SK-N-SH treated with all-trans-retinoic acid at 6 μM for 48 hours (cell line): ENCODE measurements around the gene UCP2.

Experiments used
- ATAC-seq: fragments of 200-7000 bp; cut with Tn5 transposase; 3 replicates; pipeline ENCODE4 v1.9.1; 2020; ENCODE audit warnings: mild to moderate bottlenecking, moderate library complexity
- ARNTL ChIP-seq: fragments of 450-650 bp; formaldehyde crosslinking; IDR thresholded peaks from 2 replicates; pipeline ENCODE4 v1.5.0; 2020; ENCODE audit warnings: low read depth, mild to moderate bottlenecking, moderate library complexity, borderline replicate concordance
- BACH2 ChIP-seq: fragments of 250-450 bp; sonication (Bioruptor Pico); IDR thresholded peaks from 2 replicates; pipeline ENCODE4 v1.9.0; 2021; ENCODE audit warnings: mild to moderate bottlenecking, borderline replicate concordance
- CSDC2 ChIP-seq: fragments of 250-450 bp; sonication (Bioruptor Pico); IDR thresholded peaks from 2 replicates; pipeline ENCODE4 v1.5.0; 2020; ENCODE audit warnings: mild to moderate bottlenecking, moderate library complexity
- ESRRG ChIP-seq: fragments of 250-450 bp; sonication (Bioruptor Pico); IDR thresholded peaks from 2 replicates; pipeline ENCODE4 v1.6.1; 2021; ENCODE audit warnings: mild to moderate bottlenecking
- GLIS3 ChIP-seq: fragments of 250-450 bp; sonication (Bioruptor Pico); IDR thresholded peaks from 2 replicates; pipeline ENCODE4 v1.5.0; 2020; ENCODE audit warnings: mild to moderate bottlenecking, moderate library complexity
- ISL1 ChIP-seq: fragments of 250-450 bp; sonication (Bioruptor Pico); IDR thresholded peaks from 2 replicates; pipeline ENCODE4 v2.1.2; 2022; ENCODE audit warnings: mild to moderate bottlenecking, moderate library complexity
- OSR1 ChIP-seq: fragments of 250-450 bp; sonication (Bioruptor Pico); IDR thresholded peaks from 2 replicates; pipeline ENCODE4 v1.8.0; 2022; ENCODE audit warnings: moderate library complexity, mild to moderate bottlenecking, inconsistent platforms
- PATZ1 ChIP-seq: fragments of 250-450 bp; sonication (Bioruptor Pico); IDR thresholded peaks from 2 replicates; pipeline ENCODE4 v1.8.0; 2020; ENCODE audit warnings: mild to moderate bottlenecking, moderate library complexity, borderline replicate concordance
- PPARA ChIP-seq: fragments of 250-450 bp; sonication (Bioruptor Pico); IDR thresholded peaks from 2 replicates; pipeline ENCODE4 v1.5.0; 2020; ENCODE audit warnings: mild to moderate bottlenecking, borderline replicate concordance
- RARB ChIP-seq: fragments of 250-450 bp; sonication (Bioruptor Pico); IDR thresholded peaks from 2 replicates; pipeline ENCODE4 v1.8.0; 2021; ENCODE audit warnings: mild to moderate bottlenecking, moderate library complexity
- SNAI2 ChIP-seq: fragments of 250-450 bp; sonication (Bioruptor Pico); IDR thresholded peaks from 2 replicates; pipeline ENCODE4 v1.5.0; 2020; ENCODE audit warnings: mild to moderate bottlenecking, moderate library complexity
- TCF4 ChIP-seq: fragments of 250-450 bp; sonication (Bioruptor Pico); IDR thresholded peaks from 2 replicates; pipeline ENCODE4 v1.8.0; 2021; ENCODE audit warnings: mild to moderate bottlenecking, moderate library complexity, borderline replicate concordance
- TSHZ2 ChIP-seq: fragments of 250-450 bp; sonication (Bioruptor Pico); IDR thresholded peaks from 2 replicates; pipeline ENCODE4 v1.5.0; 2020; ENCODE audit warnings: mild to moderate bottlenecking, moderate library complexity
- ZC3H10 ChIP-seq: fragments of 250-450 bp; sonication (Bioruptor Pico); IDR thresholded peaks from 2 replicates; pipeline ENCODE4 v1.5.1; 2021; ENCODE audit warnings: mild to moderate bottlenecking, moderate library complexity
- ZFP3 ChIP-seq: fragments of 250-450 bp; sonication (Bioruptor Pico); IDR thresholded peaks from 2 replicates; pipeline ENCODE4 v1.5.0; 2020; ENCODE audit warnings: mild to moderate bottlenecking, moderate library complexity
- ZFP30 ChIP-seq: fragments of 450-650 bp; formaldehyde crosslinking; IDR thresholded peaks from 2 replicates; pipeline ENCODE4 v1.5.0; 2022; ENCODE audit warnings: mild to moderate bottlenecking, moderate library complexity
- ZNF565 ChIP-seq: fragments of 450-650 bp; formaldehyde crosslinking; conservative IDR thresholded peaks from 2 replicates; pipeline ENCODE4 v1.5.0; 2020; ENCODE audit warnings: low read depth, mild to moderate bottlenecking, moderate library complexity
- TF ChIP-seq, protein P1 (sequence below): fragments of 250-450 bp; sonication (Bioruptor Pico); IDR thresholded peaks from 2 replicates; pipeline ENCODE4 v1.8.0; 2021; ENCODE audit warnings: low read depth, mild to moderate bottlenecking, moderate library complexity, borderline replicate concordance
- TF ChIP-seq, protein P2 (sequence below): fragments of 250-450 bp; sonication (Bioruptor Pico); IDR thresholded peaks from 2 replicates; pipeline ENCODE4 v1.5.1; 2020; ENCODE audit warnings: low read depth, mild to moderate bottlenecking, moderate library complexity
- TF ChIP-seq, protein P3 (sequence below): fragments of 250-450 bp; sonication (Bioruptor Pico); IDR thresholded peaks from 2 replicates; pipeline ENCODE4 v1.5.1; 2021; ENCODE audit warnings: mild to moderate bottlenecking, moderate library complexity

Gene UCP2

DNA sequence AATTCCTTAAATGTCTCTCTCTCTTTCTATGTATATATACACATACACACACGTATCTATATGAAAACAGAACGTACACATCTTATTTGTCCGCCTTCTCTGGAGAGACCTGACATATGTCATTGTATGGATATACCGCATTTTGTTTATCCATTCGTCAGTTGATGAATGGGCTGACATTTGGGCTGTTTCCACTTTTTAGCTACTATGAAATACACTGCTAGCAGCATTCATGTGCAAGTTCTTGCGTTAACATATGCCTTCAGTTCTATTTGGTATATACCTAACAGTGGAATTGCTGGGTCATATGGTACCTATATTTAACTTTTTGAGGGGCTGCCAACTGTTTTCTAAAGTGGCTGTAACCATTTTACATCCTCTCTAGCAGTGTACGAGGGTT lies 49.9 kb downstream of the UCP2 start:
- no peak for ATAC-seq

DNA sequence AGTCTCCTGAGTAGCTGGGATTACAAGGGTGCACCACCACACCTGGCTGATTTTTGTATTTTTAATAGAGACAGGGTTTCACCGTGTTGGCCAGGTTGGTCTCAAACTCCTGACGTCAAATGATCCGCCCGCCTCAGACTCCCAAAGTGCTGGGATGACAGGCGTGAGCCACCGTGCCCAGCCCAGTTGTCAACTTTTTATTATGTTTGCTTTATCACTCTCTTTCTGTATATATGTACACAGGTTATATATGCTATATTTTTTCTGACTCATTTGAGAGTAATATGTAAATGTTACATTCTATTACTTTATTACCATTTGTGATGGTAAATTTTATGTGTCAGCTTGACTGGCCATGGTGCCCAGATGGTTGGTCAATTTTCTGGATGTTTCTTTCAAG lies 50.7 kb downstream of the UCP2 start:
- no peak for ATAC-seq
- TF ChIP-seq, protein P1, sequence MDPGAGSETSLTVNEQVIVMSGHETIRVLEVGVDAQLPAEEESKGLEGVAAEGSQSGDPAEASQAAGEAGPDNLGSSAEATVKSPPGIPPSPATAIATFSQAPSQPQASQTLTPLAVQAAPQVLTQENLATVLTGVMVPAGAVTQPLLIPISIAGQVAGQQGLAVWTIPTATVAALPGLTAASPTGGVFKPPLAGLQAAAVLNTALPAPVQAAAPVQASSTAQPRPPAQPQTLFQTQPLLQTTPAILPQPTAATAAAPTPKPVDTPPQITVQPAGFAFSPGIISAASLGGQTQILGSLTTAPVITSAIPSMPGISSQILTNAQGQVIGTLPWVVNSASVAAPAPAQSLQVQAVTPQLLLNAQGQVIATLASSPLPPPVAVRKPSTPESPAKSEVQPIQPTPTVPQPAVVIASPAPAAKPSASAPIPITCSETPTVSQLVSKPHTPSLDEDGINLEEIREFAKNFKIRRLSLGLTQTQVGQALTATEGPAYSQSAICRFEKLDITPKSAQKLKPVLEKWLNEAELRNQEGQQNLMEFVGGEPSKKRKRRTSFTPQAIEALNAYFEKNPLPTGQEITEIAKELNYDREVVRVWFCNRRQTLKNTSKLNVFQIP (CRISPR knock-in tag): no peak
- TF ChIP-seq ESRRG (CRISPR knock-in tag): no peak
- no peak for TF ChIP-seq ZNF565 (CRISPR knock-in tag)
- no peak for TF ChIP-seq SNAI2 (CRISPR knock-in tag)
- TF ChIP-seq CSDC2: no peak
- no peak for TF ChIP-seq ZFP3 (CRISPR knock-in tag)
- TF ChIP-seq TCF4 (CRISPR knock-in tag): no peak
- TF ChIP-seq, all 23 proteins: peak for 0

More for the DNA sequence above, 49.9 kb downstream of the UCP2 start:
- no peak for TF ChIP-seq ARNTL (CRISPR knock-in tag)
- no peak for TF ChIP-seq OSR1
- no peak for TF ChIP-seq ZC3H10 (CRISPR knock-in tag)
- TF ChIP-seq, protein P1 (CRISPR knock-in tag): no peak
- no peak for TF ChIP-seq ZFP30 (CRISPR knock-in tag)
- TF ChIP-seq BACH2 (CRISPR knock-in tag): no peak
- TF ChIP-seq ZNF565 (CRISPR knock-in tag): no peak
- no peak for TF ChIP-seq RARB (CRISPR knock-in tag)
- no peak for TF ChIP-seq GLIS3 (CRISPR knock-in tag)
- TF ChIP-seq TSHZ2: no peak
- TF ChIP-seq PATZ1 (CRISPR knock-in tag): no peak
- TF ChIP-seq ISL1 (CRISPR knock-in tag): no peak
- TF ChIP-seq TCF4 (CRISPR knock-in tag): no peak
- TF ChIP-seq, protein P2, sequence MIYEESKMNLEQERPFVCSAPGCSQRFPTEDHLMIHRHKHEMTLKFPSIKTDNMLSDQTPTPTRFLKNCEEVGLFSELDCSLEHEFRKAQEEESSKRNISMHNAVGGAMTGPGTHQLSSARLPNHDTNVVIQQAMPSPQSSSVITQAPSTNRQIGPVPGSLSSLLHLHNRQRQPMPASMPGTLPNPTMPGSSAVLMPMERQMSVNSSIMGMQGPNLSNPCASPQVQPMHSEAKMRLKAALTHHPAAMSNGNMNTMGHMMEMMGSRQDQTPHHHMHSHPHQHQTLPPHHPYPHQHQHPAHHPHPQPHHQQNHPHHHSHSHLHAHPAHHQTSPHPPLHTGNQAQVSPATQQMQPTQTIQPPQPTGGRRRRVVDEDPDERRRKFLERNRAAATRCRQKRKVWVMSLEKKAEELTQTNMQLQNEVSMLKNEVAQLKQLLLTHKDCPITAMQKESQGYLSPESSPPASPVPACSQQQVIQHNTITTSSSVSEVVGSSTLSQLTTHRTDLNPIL (CRISPR knock-in tag): no peak
- TF ChIP-seq PPARA (CRISPR knock-in tag): no peak
- TF ChIP-seq, protein P3, sequence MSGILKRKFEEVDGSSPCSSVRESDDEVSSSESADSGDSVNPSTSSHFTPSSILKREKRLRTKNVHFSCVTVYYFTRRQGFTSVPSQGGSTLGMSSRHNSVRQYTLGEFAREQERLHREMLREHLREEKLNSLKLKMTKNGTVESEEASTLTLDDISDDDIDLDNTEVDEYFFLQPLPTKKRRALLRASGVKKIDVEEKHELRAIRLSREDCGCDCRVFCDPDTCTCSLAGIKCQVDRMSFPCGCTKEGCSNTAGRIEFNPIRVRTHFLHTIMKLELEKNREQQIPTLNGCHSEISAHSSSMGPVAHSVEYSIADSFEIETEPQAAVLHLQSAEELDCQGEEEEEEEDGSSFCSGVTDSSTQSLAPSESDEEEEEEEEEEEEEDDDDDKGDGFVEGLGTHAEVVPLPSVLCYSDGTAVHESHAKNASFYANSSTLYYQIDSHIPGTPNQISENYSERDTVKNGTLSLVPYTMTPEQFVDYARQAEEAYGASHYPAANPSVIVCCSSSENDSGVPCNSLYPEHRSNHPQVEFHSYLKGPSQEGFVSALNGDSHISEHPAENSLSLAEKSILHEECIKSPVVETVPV (CRISPR knock-in tag): no peak
- no peak for TF ChIP-seq ZFP3 (CRISPR knock-in tag)
- TF ChIP-seq CSDC2: no peak
- TF ChIP-seq SNAI2 (CRISPR knock-in tag): no peak
- TF ChIP-seq, all 23 proteins: peak for 0
